Hair follicular keratinocyte (primary cell): ENCODE data around the gene LHPP. TPM values are rescaled to one million over a fixed set of nuclear protein-coding genes. Genes with fewer than 3 reads are reported as not detected.

Experiments
- total RNA-seq: library from RNA; depleted of rRNA; stranded (reverse); fragments of >200 nt; gene quantifications from 2 replicates; pipeline ENCODE4 v1.2.3, GENCODE V29; 2015

Gene LHPP
- 4.7 and 13.4 TPM in 2 replicates for total RNA-seq

DNA sequence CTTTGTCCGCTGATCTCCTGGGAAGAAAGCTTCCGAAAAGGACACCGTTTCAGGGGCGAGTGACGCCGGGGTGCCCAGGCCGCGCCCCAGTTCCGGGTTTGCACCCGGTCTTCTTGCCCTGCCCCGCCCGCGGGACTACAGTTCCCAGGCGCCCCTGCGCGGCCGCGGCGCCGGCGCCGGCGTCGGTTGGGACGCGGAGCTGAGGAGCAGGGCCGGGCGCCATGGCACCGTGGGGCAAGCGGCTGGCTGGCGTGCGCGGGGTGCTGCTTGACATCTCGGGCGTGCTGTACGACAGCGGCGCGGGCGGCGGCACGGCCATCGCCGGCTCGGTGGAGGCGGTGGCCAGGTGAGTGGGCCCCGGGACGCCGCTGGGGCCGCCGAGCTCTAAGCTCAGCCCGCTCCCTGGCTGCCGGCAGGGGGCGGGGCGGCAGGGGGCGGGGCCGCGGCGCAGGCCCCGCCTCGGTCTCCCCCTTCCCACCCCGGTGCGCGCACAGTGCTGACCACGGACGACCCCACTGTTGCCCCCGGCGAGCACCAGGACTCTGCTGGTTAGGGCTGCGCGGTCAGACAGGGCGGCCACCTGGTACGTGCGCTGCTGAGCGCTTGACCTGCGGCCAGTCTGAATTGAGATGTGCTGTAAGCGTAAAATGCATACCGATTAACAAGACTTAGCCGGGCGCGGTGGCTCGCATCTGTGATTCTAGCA, at the start of gene LHPP:
LHPP (plus strand) TSS at position 182 of the 706 bp plus-strand sequence; CDS start at position 222, 40 bp downstream.

GRCh38 chr10:124418726-124419501, 42.7 kb upstream of the LHPP start, which contains the start of gene OAT:
OAT (minus strand) TSS chr10:124418923; CDS start chr10:124412171, 6,752 bp downstream.

DNA sequence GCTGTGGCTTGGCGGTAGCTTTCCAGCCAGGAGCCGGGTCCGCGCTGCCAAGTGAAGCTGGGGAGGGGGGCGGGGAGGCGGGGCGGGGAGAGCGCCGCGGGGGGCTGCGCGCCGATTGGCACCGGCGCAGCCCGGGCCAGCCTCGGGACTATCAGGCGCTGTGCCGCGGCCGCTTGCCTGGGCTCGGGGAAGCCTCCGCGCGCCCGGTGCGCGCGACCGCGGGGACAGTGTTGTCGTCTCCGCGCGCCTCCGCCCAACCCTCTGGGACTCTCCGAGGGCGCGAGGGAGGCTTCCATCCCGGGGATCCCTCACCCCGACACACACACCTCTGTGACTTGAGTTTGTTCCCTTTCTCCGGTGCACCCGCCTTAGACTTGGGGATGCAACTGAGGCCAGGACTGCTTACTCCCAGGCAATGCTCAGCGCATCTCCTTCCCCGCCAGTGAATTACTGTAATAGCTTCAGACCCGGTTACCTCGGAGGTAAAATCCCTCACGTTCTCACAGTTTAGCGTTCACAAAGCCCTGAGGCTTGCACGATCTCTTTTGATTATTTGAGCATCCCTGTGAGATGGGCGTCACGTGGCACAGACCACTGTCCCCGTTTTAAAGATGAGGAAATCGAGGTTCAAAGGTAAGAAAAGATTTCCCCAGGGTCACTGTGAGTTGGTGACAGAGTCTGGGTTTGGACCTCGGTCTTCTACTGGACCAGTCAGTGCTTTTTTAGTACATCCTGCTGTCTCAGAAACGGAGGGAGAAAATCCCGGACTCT, 11.4 kb upstream of the LHPP start, which contains the start of gene NKX1-2:
NKX1-2 (minus strand) TSS at position 24 of the 771 bp plus-strand sequence. CDS start 92 bp downstream, outside the sequence.

Other genes with a start within 250 kb of the LHPP start
- gene OAT, start 42.9 kb upstream of the LHPP start, total RNA-seq: 198 and 201 TPM in 2 replicates
- gene NKX1-2, start 11.8 kb upstream of the LHPP start, total RNA-seq: 1.7 and 2.6 TPM in 2 replicates